Stimulated activated CD8-positive, alpha-beta memory T cell treated with anti-CD3 and anti-CD28 coated beads, Interleukin-2, amount 100 ng/mL, for 1 hour (primary cell): ENCODE results near the gene SENP7.
"Not testable (repeated sequence)": the region's sequence is repeated elsewhere in the genome, so short reads cannot be mapped to it uniquely, and the experiment has no call there.

Experiments used
- DNase-seq, 2 donors: peaks; one replicate each; pipeline ENCODE4 v3.0.0-alpha.2; 2020; ENCODE audit warnings: low read depth in 2 of 2

The SENP7 gene

GRCh38 chr3:101438641-101439040 lies 74.4 kb downstream of the SENP7 start:
- not testable (repeated sequence) for DNase-seq

- DNase-seq, result no peak
Observed at GRCh38 chr3:101433652-101434051, 79.4 kb downstream of the SENP7 start.

GRCh38 chr3:101423984-101424888 lies 88.8 kb downstream of the SENP7 start:
- DNase-seq, result no peak

- DNase-seq, result no peak
Observed at GRCh38 chr3:101418851-101419250, 94.2 kb downstream of the SENP7 start.

- DNase-seq, result no peak
Observed at GRCh38 chr3:101414121-101414520, 98.9 kb downstream of the SENP7 start.

GRCh38 chr3:101413656-101414055 lies 99.4 kb downstream of the SENP7 start:
- no peak for DNase-seq

DNA sequence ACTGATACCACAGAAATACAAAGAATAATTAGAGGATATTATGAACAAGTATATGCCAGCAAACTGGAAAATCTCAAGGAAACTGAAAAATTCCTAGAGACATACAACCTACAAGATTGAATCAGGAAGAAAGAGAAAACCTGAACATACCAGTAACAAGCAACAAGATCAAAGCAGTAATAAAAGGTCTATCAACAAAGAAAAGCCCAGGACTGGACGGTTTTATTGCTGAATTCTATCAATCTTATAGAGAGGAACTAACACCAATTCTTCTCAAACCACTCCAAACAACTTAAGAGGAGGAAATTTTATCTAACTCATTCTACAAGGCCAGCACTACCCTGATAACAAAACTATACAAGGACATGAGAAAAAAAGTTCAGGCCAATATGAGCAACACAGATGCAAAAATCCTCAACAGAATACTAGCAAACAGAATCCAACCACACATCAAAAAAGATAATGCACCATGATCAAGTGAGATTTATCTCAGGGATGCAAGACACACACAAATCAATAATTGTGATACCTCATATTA lies 121.5 kb downstream of the SENP7 start:
- no peak for DNase-seq

GRCh38 chr3:101388706-101389105 lies 124.3 kb downstream of the SENP7 start:
- DNase-seq, result no peak

- no peak for DNase-seq
Observed at GRCh38 chr3:101387351-101387750, 125.7 kb downstream of the SENP7 start.

DNA sequence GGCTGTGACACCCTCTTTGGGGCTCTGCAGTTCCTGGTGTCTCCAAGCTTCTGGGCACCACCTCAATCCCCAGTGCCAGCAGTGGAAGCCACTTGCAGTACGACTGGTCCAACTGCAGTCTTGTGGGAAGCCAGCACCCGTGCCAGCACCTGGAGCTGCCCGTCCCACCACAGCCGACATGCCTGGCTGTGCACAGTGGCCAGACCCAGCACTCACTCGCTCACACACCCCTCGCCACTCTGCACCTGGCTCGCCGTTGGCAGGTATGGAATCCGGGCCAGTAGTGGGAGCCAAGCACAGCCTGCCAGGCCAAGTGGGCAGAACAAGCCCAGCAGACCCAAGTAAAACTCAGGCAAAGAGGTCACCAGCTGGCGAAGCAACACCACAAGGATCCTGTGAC lies 128.6 kb downstream of the SENP7 start:
- DNase-seq, result no peak

GRCh38 chr3:101383656-101384055 lies 129.4 kb downstream of the SENP7 start:
- DNase-seq, result no peak

DNA sequence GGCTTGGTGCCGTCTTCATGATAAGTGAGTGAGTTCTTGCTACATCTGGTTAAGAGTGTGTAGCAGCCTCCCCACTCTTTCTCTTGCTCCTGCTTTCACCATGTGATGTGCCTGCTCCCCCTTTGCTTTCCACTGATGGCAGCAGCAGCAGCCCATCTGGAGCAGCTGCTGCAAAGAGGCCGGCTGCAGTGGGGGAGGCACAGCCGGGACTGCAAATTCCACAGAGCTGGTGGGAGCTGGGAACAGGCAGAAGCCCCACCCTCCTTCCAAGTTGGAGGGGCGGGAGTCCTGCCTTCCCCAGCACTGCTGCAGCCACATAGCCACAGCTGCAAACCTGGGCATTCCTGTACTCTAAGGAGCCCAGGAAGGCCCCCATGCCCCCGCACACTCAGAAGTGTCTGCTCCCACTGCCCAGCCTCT lies 129.8 kb downstream of the SENP7 start:
- no peak for DNase-seq

DNA sequence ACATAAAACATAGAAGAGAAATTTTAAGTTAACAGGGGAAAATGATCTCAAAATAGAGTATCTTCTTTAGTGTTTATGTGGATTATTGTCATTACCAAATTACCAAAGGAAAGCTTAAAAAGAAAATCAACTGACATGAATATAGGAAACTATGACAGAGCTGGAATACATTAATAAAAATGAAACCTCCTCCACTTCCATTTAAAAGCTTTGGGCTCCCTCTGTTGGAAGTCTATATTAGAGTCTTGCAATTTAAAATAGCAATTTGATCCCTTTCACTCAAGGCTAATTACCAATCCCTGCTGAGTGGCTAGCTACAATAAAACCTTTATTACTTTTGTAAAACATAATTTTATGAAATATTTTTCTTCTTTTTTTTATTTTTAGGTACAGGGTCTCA lies 131.2 kb downstream of the SENP7 start:
- DNase-seq, result no peak

GRCh38 chr3:101379658-101380376 lies 133.2 kb downstream of the SENP7 start:
- DNase-seq, result no peak

- no peak for DNase-seq
Observed at GRCh38 chr3:101377796-101378195, 135.2 kb downstream of the SENP7 start.

GRCh38 chr3:101377209-101377608 lies 135.8 kb downstream of the SENP7 start:
- DNase-seq, result no peak

- no peak for DNase-seq
Observed at GRCh38 chr3:101375586-101375985, 137.4 kb downstream of the SENP7 start.

- no peak for DNase-seq
Observed at GRCh38 chr3:101362406-101362805, 150.6 kb downstream of the SENP7 start.

- DNase-seq, result no peak
Observed at GRCh38 chr3:101351829-101352228, 161.2 kb downstream of the SENP7 start.

GRCh38 chr3:101340591-101340990 lies 172.4 kb downstream of the SENP7 start:
- DNase-seq, result no peak

DNA sequence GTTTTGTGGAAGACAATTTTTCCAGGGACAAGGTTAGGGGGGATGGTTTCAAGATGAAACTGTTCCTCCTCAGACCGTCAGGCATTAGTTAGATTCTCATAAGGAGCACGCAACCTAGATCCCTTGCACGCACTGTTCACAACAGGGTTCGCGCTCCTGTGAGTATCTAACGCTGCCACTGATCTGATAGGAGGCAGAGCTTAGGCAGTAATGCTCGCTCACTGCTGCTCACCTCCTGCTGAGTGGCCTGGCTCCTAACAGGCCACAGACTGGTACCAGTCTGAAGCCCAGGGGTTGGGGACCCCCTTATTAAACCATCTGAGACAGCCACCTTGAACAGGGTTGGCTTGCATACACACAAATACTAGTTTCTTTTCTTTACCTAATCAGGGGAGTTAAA lies 179.1 kb downstream of the SENP7 start:
- DNase-seq, result no peak

DNA sequence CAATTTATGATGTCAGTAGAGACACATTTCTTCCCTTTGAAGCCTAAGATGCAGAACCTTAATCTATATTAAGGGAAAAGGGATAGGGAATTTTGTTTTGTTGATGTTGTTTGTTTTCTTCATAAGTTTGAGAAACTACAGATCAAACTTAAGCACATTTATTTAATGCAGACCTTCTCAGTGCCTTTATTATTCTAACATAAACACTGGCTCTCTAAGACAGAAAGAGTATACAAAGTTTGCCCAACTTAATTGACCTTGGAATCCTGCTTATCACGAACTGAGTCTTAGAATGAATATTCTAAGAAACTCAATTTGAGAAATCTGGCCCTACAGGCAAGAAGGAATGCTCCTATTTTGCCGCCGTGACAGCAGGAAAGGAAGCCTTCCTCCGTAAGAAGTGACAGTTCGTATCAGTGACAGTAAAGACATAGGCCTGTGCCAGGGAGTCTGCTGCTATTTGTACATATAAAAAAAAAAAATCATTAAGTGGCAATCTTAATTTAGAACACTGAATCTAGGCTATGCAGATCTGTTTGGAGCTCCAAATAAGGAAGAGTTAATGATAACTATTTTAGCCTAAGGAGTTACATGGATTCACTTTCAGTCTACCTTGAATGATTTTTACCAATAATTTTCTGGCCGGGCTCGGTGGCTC lies 183.9 kb downstream of the SENP7 start:
- no peak for DNase-seq
